OCI-LY7 (cell line): Measurements from ENCODE around the gene ANKRD45.

ENCODE experiments used
- EZH2phosphoT487 ChIP-seq: fragments of 200-600 bp; sonication (generic); IDR thresholded peaks from 2 replicates; pipeline ENCODE4 v1.6.1; 2018; ENCODE audit warnings: low read depth, borderline replicate concordance, mild to moderate bottlenecking, mixed run types, antibody characterized with exemption, low read length, moderate library complexity, mixed read lengths
- TF ChIP-seq, protein P1 (sequence below): fragments of 200-600 bp; sonication (generic); conservative IDR thresholded peaks from 2 replicates; pipeline ENCODE4 v1.5.1; 2014; ENCODE audit warnings: mild to moderate bottlenecking, antibody characterized with exemption, low read length, moderate library complexity, mixed read lengths

DNA sequence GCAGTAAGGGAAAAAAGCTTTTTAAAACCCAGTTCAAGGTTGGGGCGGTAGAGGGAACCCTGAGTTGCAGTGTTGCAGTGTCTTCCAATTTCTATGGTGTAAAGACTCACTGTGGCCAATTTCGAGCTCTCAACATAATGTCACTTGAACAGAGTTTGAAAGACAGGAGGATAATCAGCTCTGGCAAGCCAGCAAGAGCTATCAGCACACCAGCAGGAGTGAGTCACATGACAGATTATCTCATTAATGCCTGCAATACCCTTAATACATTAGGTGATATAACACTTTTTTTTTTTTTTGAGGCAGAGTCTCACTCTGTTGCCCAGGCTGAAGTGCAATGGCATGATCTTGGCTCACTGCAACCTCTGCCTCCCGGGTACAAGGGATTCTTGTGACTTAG lies 89.6 kb downstream of the ANKRD45 start:
- TF ChIP-seq, protein P1, sequence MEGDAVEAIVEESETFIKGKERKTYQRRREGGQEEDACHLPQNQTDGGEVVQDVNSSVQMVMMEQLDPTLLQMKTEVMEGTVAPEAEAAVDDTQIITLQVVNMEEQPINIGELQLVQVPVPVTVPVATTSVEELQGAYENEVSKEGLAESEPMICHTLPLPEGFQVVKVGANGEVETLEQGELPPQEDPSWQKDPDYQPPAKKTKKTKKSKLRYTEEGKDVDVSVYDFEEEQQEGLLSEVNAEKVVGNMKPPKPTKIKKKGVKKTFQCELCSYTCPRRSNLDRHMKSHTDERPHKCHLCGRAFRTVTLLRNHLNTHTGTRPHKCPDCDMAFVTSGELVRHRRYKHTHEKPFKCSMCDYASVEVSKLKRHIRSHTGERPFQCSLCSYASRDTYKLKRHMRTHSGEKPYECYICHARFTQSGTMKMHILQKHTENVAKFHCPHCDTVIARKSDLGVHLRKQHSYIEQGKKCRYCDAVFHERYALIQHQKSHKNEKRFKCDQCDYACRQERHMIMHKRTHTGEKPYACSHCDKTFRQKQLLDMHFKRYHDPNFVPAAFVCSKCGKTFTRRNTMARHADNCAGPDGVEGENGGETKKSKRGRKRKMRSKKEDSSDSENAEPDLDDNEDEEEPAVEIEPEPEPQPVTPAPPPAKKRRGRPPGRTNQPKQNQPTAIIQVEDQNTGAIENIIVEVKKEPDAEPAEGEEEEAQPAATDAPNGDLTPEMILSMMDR = no peak
- TF ChIP-seq EZH2phosphoT487 = no peak
